Panc1 (cell line): ENCODE measurements around the gene ATOH8.

Experiments
- CTCF ChIP-seq: fragments of 450-650 bp; IDR thresholded peaks from 2 replicates; pipeline ENCODE4 v1.5.1; 2017; ENCODE audit warnings: mild to moderate bottlenecking
- POLR2AphosphoS5 ChIP-seq: IDR thresholded peaks from 2 replicates; pipeline ENCODE4 v1.6.1; 2012; ENCODE audit warnings: mild to moderate bottlenecking, low read depth, low read length, moderate library complexity
- SIN3A ChIP-seq: IDR thresholded peaks from 2 replicates; pipeline ENCODE4 v1.6.1; 2012; ENCODE audit warnings: low read depth, mild to moderate bottlenecking, low read length, moderate library complexity, borderline replicate concordance; ENCODE audit not compliant: insufficient read depth

DNA sequence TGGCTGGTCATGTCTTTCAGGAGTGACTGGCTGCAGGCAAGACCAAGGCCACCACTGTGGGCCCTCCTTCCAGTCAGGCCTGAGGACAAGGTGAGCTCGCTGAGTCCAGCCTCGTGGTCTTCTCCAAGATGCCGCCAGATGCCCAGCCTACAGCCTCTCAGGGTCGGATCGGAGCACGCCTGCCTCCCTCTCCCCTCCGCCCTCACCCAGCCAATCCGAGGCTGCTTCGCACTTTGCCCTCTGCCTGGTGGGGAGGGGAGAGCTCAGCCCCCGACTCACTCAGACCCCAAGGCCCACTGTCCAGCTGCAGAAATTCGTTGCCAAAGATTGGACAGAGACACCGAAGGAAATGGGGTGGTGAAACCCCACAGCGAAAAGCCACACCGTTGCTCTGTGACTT lies 33.1 kb downstream of the ATOH8 start:
- TF ChIP-seq CTCF (no peak), POLR2AphosphoS5 (no peak), SIN3A (no peak)
